Natural killer cell (primary cell): ENCODE measurements around the gene UXS1. TPM values are rescaled to one million over a fixed set of nuclear protein-coding genes. Genes with fewer than 3 reads are reported as not detected.

Experiments
- ATAC-seq, 3 donors: fragments of 150-1000 bp in 2 of 3; fragments of 200-7000 bp in 1 of 3; cut with Tn5 transposase; 1 replicate in 1 of 3; 2 replicates in 2 of 3; pipeline ENCODE4 v1.10.0; 2021; ENCODE audit warnings: mild to moderate bottlenecking in 2 of 3, moderate library complexity in 2 of 3
- DNase-seq, 2 donors: peaks; one replicate each; pipeline versions ENCODE4 v3.0.0 to v3.0.0-alpha.2; 2013 to 2021; ENCODE audit warnings: mixed read lengths in 1 of 2
- H3K27ac ChIP-seq: one replicate; pipeline ENCODE4 v1.5.1; 2013; ENCODE audit warnings: mild to moderate bottlenecking, low read length
- H3K27me3 ChIP-seq: one replicate; pipeline ENCODE4 v1.6.1; 2013; ENCODE audit warnings: low read length; ENCODE audit not compliant: control insufficient read depth, insufficient read depth
- H3K36me3 ChIP-seq: one replicate; pipeline ENCODE4 v1.6.1; 2013; ENCODE audit warnings: low read length; ENCODE audit not compliant: control insufficient read depth, insufficient read depth
- H3K4me1 ChIP-seq: one replicate; pipeline ENCODE4 v1.6.1; 2013; ENCODE audit warnings: low read length; ENCODE audit not compliant: control insufficient read depth, insufficient read depth
- H3K4me3 ChIP-seq: one replicate; pipeline ENCODE4 v1.5.1; 2013; ENCODE audit warnings: low read length
- H3K9me3 ChIP-seq: one replicate; pipeline ENCODE4 v1.6.1; 2013; ENCODE audit warnings: low read length; ENCODE audit not compliant: control insufficient read depth, insufficient read depth
- H3K27ac Mint-ChIP-seq, 2 donors: one replicate each; pipeline ENCODE4 v1.8.0; 2022; ENCODE audit warnings: mild to moderate bottlenecking in 2 of 2, mixed read lengths in 2 of 2, moderate library complexity in 1 of 2
- H3K27me3 Mint-ChIP-seq, 2 donors: one replicate each; pipeline ENCODE4 v1.8.0; 2022; ENCODE audit warnings: low read depth in 2 of 2, mixed read lengths in 2 of 2
- H3K36me3 Mint-ChIP-seq: one replicate; pipeline ENCODE4 v1.8.0; 2022; ENCODE audit warnings: mixed read lengths
- H3K4me1 Mint-ChIP-seq, 2 donors: one replicate each; pipeline ENCODE4 v1.8.0; 2022; ENCODE audit warnings: mixed read lengths in 2 of 2
- H3K4me3 Mint-ChIP-seq: one replicate; pipeline ENCODE4 v1.8.0; 2022; ENCODE audit warnings: mild to moderate bottlenecking, moderate library complexity, mixed read lengths
- H3K9me3 Mint-ChIP-seq, 2 donors: one replicate each; pipeline ENCODE4 v1.8.0; 2022; ENCODE audit warnings: mixed read lengths in 2 of 2
- CTCF ChIP-seq: fragments of 200-600 bp; IDR thresholded peaks from one replicate; pipeline ENCODE4 v1.8.0; 2022; ENCODE audit warnings: antibody characterized with exemption
- WGBS: methylation state at CpG from one replicate; pipeline ENCODE4 v1.1.7; 2013; ENCODE audit warnings: missing lambda C conversion rate; ENCODE audit not compliant: insufficient coverage; 5-methylcytosine and 5-hydroxymethylcytosine counted together
- intact Hi-C: fragments of 100-400 bp; cut with micrococcal nuclease; formaldehyde crosslinking; loops from one replicate; pipeline ENCODE4 v1.14.2; 2022
- total RNA-seq, 4 donors: library from RNA; stranded (reverse); fragments of 120-200 nt in 1 of 4; gene quantifications; one replicate each; pipeline versions ENCODE4 v1.2.3 to v1.2.4, GENCODE V29; 2013 to 2022

Gene UXS1
- total RNA-seq, 3 donors from 2014 or later (not counting 1 experiment from before 2014, with no cell fraction given), result 36.3 to 60.4 (median 37.5) TPM

GRCh38 chr2:106185475-106186184, 8.5 kb downstream of the UXS1 start:
- H3K4me3 Mint-ChIP-seq, result no peak overlapping the region
- Histone ChIP-seq H3K36me3 (no peaks in the 10 kb centered on the region), H3K4me3 (no peak overlapping the region), H3K27ac (no peak overlapping the region), H3K9me3 (no peaks in the 10 kb centered on the region), H3K27me3 (no peaks in the 10 kb centered on the region), H3K4me1 (peaks cover 17% of the 10 kb centered on the region)
- intact Hi-C loops, result no loop called here
- no peaks in the 10 kb centered on the region for H3K9me3 Mint-ChIP-seq
- TF ChIP-seq CTCF, result no peak
- ATAC-seq (no peak), DNase-seq (no peak)
- WGBS, result 78% methylated on average over 5 of the region's 8 CpGs
- H3K27me3 Mint-ChIP-seq, result no peaks in the 10 kb centered on the region
- H3K27ac Mint-ChIP-seq, result peak overlapping the region in 1 of 2 donors; percentile 14
- no peaks in the 10 kb centered on the region for H3K36me3 Mint-ChIP-seq
- peaks cover 44 to 47% of the 10 kb centered on the region in 2 donors for H3K4me1 Mint-ChIP-seq

GRCh38 chr2:106184857-106185256, 9.2 kb downstream of the UXS1 start:
- DNase-seq (no peak), ATAC-seq (no peak)
- Histone ChIP-seq H3K4me1 (peaks cover 15% of the 10 kb centered on the region), H3K9me3 (no peaks in the 10 kb centered on the region), H3K4me3 (no peak overlapping the region), H3K27ac (no peak overlapping the region), H3K27me3 (no peaks in the 10 kb centered on the region), H3K36me3 (no peaks in the 10 kb centered on the region)
- Mint-ChIP-seq H3K36me3 (no peaks in the 10 kb centered on the region), H3K27me3 (no peaks in the 10 kb centered on the region), H3K9me3 (no peaks in the 10 kb centered on the region), H3K4me3 (no peak overlapping the region), H3K27ac (peak overlapping the region in 1 of 2 donors; percentile 14), H3K4me1 (peaks cover 43 to 44% of the 10 kb centered on the region in 2 donors)
- intact Hi-C loops, result no loop called here
- no peak for TF ChIP-seq CTCF
- 80% methylated on average over 1 of the region's 1 CpG for WGBS

GRCh38 chr2:106184394-106184793, 9.7 kb downstream of the UXS1 start:
- H3K27ac ChIP-seq, result no peak overlapping the region
- Mint-ChIP-seq H3K9me3 (no peaks in the 10 kb centered on the region), H3K36me3 (no peaks in the 10 kb centered on the region), H3K4me3 (no peak overlapping the region), H3K27me3 (no peaks in the 10 kb centered on the region), H3K4me1 (peaks cover 39 to 41% of the 10 kb centered on the region in 2 donors), H3K27ac (peak overlapping the region in 1 of 2 donors; percentile 14)
- no peaks in the 10 kb centered on the region for H3K27me3 ChIP-seq
- peak in 1 of 2 donors; percentile 19 for DNase-seq
- H3K9me3 ChIP-seq, result no peaks in the 10 kb centered on the region
- intact Hi-C loops, result no loop called here
- ATAC-seq, result no peak
- peaks cover 11% of the 10 kb centered on the region for H3K4me1 ChIP-seq
- no CpG with 5 or more reads among the region's 2 CpGs for WGBS
- no peak overlapping the region for H3K4me3 ChIP-seq
- no peak for TF ChIP-seq CTCF
- no peaks in the 10 kb centered on the region for H3K36me3 ChIP-seq
